Measurements from ENCODE around the gene NXPH1.

The NXPH1 gene

DNA sequence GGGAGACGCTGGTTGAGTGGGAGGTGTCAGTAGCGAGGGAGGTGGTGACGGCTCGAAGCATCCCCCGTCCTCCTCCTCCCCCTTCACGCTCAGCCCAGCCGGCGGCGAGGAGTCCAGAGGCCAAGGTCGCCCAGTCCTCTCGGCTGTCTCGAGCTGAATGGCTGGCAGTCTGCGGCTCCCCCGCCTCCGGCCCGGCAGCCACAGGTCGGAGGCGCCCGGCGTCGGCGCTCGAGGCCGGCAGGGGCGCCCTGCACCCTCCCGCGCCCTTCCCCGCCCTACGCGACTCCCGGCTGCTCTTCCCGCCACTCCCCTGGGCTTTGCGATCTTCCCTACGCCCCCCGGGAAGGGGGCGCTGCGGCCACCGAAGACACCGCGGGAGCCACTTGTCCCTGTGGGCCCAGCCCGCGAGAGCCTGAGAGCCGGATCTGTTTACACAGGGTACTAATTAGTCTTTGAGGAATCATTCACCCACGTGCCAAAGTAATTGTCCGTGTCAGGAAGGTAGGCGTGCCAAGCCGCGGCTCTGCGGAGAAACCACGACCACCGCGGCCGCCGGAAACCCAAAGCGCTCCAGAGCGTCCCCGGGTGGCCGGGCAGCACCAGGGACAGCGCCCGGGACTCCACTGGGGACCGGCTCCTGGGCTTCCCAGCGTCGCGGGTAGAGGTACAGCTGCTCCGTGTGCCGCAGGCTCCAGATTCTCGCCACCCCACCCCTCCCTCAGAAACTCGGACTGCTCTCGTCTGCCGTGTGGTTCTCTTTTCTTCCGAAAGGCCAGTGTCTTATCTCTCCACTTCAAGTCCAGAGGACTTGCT, at the start of gene NXPH1:
Gene NXPH1, plus strand, starts transcription at position 133 of the 813 bp plus-strand sequence.
- DNase-seq (ENCODE audit: insufficient read length, low spot score): no peak
- no peak for FAIRE-seq

DNA sequence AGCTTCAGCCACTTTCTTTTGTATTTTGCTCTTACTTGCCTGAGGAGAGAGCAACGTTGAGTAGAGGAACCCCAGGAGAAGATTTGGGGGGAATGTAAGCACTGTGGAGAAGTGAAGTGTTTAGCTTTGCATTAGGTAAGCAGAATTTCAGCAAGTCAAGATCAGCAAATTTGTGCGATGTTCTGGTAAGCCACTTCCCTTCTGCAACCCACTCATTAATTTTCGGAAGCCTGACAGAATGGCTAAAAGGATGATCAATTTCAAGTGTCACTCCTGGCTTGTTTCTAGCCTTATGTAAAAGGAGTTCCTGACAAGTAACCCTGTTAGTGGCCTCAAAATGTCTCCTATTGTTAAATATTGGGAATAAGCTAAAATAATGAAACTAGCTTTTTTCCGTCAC, 48.5 kb upstream of the NXPH1 start:
- no peak for DNase-seq (ENCODE audit: insufficient read length, low spot score)
- no peak for FAIRE-seq

DNA sequence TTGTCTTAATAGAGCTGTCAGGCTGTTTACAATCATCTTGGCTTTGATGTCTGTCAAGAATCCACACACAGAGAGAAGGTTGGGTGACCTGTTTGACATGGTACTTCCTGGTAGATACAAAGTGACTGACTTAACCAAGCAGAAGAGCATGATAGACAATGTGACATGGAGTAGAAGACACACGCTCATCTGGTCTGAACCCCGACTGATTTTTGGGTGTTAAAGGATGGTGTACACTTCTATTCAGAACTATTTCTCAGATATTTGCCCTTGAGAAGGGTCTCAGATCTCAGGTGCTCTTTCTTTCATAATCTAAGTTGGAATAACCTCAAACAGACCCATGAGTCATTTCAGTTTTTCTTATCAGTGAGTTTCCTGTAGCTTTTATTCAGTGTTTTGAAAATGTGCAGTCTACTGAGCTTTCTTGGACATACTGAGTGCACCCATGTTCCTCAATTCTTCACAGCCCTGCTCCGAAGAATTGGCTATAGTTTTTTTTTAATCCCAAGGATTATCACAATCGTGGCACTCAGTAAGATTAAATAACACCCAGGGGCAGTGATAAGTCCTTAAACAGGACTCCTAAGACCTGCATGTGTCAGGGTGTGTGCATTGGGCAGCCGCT, 46.4 kb upstream of the NXPH1 start:
- FAIRE-seq: peak; percentile 28
- DNase-seq (ENCODE audit: insufficient read length, low spot score): no peak

DNA sequence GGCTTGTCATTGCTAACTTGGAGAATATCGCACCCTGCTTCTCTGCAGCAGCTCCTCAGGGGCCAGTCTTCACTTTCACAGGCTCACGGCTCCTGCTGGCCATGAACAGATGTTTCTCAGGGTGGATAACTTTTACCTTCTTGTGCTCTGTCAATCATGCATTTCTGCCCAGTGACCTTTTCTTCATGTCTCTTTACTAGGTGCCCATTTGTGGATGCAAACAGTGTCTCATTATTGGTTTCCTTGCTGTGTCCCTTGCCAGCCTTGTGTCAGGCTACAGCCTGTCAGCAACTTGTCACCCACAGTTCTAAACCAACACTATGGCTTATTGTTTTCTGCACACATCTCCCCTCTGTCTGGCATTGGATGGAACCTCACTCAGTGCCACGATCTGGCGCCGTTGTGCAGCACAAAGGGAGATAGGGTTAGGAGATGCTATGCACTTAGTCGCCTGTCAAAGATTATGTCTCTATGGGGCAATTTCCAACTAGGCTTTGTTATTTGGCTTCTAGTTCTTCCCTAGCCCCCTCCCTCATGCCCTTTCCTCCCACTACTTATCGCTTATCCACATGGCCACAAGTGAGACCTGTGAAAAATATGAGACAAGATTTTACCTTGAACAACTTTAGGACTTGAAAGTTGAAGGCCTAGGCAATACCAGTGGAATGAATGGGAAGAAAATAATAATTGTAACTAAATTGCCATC, 45.7 kb upstream of the NXPH1 start:
- FAIRE-seq: no peak
- DNase-seq (ENCODE audit: insufficient read length, low spot score): no peak

DNA sequence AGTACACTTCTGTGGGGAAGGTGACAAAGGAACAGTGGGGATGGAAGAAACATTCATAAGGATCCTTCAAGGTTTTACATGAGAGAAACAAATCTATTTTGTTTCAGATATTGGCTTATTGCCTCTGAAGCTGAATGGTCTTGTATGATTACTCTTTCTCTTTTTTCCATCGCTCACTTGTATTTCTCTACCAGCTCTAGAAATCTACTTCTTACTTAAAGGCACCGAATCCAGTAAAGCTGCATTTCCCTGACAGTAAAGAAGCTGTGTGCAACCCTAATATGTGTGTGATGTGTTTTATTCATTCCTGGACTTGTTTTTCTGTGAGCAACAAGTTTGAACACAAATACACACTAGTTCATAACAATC, 45.2 kb upstream of the NXPH1 start:
- no peak for FAIRE-seq
- no peak for DNase-seq (ENCODE audit: insufficient read length, low spot score)

DNA sequence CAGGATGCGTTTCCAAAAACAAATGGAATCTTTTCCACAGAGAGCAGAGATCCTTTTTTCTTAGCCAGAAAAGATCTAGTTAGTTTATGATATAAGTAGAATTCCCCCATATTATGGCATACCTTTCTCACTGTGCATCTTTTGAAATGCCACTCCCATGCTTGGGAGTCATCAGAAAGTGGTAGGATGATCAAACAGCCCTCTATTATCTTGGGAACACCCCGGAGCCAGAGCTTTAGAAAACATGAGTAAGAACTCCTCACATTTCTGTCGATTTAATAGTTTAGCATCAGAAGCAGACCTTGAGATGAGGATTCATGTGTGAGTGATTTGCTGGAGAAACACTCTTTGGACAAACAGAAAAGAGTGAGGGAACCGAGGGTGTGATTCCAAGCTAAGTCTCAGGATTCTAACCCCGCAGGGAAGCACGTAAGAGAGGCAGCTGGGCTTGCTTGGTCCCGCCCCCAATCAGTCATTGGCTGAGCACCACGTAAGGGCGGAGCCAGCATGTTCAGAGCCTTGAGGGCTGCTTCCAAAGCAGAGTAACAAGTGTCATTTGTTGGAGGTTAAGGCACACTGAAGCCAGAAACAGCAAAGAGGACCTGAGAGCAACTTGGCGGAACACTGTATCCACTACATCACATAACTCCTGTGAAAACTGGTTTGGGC, 43.7 kb upstream of the NXPH1 start:
- no peak for DNase-seq (ENCODE audit: insufficient read length, low spot score)
- FAIRE-seq: no peak

DNA sequence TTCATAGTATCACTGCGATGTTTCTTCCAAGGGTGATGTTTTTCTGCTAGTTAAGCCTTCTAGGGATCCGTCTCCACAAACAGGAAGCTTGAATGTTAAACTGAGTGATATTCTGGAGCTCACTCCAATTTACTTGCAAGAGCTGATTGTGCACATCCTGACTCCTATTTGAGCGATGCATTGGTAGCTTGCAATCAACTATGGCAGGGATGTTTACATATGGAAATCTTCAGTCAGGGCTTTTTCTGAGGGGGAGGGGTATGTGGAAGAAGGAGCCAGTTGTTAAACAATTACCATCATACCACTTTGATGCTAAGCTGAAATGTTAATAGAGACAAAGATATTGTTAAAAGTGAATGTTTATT, 43.2 kb upstream of the NXPH1 start:
- no peak for DNase-seq (ENCODE audit: insufficient read length, low spot score)
- FAIRE-seq: no peak

DNA sequence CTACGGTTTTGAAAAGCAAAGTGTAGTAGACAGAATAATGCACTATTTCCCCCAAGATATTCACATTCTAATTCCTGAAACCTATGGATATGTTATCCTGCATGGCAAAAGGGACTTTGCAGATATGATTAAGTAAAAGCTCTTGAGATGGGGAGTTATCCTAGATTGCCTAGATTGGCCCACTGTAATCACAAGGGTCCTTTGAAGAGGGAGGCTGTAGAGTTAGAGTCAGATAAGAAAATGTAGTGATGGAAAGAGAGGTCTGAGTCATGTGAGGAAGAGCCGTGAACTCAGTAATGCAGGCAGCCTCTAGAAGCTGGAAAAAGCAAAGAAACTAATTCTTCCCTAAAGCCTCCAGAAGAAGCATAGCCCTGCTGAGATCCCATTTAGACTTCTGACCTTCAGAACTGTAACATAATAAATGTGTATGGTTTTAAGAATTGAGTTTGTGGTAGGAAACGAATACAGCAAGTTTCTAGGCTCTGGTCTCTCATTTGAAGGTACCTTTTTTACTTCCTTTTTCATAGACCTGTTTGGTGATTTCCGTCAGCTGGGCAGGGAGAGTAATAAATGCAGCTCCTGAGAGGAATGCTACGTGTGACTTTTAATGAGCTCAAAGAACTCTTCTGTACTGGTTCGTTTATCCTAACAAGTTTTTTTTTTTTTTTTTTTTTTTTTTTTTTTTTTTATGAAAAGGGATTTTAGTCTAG, 41.9 kb upstream of the NXPH1 start:
- no peak for DNase-seq (ENCODE audit: insufficient read length, low spot score)
- peak; percentile 45 for FAIRE-seq

DNA sequence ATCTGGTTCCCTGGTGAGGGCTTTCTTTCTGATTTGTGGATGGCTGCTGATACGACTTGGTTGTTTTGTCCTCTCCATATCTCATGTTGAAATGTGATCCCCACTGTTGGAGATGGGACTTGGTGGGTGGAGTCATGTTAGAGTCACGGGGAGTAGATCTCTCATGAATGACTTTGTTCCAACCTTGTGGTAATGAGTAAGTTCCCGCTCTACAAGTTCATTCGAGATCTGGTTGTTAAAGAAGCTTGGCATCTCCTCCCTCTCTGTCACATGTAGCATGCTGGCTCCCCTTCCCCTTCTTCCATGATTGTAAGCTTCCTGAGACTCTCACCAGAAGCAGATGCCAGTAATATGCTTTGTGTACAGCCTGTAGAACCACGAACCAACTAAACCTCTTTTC, 37.1 kb upstream of the NXPH1 start:
- DNase-seq (ENCODE audit: insufficient read length, low spot score) (no peak), FAIRE-seq (no peak)

DNA sequence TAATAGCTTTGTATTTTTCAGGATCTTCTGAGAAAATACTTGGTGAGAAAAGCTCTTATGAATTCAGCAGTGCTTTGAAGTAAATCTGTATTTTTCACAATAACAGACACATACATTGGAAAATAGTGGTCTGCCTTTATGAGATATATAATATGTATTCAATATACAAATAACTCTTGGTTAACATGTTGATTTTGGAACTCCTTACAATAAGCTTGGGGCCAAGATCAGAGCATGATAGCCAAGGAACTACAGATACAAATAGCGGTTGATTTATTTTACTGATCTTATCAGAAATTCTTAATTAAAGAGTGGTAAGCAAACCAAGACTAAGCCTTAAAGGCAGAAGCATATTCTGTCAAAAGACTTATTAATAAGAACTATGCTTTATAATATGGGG, 24.5 kb upstream of the NXPH1 start:
- FAIRE-seq (no peak), DNase-seq (ENCODE audit: insufficient read length, low spot score) (no peak)

DNA sequence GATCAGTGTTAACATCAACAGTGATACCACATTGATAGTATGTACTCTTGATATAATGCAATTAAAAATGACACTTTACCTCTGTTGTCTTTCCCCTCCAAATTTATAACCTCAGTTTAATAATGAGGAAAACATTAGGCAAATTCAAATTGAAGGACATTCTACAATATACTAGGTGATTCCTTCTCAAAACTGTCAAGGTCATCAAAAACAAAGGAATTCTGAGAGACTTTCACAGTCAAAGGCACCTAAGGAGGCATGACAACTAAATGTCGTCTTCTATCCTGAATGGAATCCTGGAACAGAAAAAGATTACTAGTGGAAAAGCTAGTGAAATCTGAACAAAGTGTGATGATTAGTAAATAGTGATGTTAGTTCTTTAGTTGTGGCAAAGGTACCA, 22.3 kb upstream of the NXPH1 start:
- DNase-seq (ENCODE audit: insufficient read length, low spot score) (no peak), FAIRE-seq (no peak)

DNA sequence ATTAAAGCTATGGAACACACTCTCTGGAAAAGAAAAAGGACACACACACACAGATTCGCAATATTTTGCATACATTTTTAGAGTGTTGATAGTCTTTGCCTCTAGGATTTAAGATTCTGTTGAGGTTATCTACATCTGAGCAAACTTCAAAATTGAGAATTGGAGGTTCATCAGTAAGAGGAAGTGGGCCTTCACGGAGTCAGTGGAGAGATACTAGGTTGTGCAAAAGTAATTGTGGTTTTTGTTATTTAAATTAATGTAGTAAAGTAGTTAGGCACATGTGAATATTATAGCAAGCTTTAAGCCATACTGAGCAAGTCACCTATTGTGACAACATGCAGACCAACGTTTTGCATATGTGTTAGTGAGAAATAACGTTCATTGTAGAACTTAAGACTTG, 19.8 kb upstream of the NXPH1 start:
- DNase-seq (ENCODE audit: insufficient read length, low spot score) (no peak), FAIRE-seq (no peak)

DNA sequence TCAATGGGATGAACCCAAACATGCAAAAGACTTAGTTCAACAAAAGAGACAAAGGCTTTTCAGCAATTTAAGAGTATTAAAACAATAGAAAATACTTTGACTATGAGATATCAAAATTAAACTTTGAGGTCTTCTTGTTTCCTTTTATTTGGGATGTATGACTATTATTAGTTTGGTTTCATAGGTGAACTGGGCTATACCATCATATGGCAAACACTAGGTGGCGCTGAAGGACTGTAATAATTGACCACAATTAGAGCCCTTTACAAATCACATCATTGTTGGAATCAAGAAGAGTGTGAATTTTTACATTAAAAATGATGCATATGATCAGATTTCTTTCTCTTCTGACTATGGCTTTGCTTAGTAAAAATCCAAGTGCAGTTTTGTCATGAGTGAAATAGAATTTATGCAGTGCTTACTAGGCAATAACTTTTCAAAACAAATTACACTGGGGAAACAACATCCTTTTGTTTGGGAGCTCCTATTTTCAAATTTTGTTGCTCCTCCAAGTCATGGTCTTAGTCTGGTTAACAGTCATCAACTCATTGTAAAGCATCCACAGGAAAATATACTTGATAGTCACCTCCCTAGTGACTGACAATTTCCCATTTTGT, 14.7 kb upstream of the NXPH1 start:
- no peak for DNase-seq (ENCODE audit: insufficient read length, low spot score)
- FAIRE-seq: peak; percentile 57

DNA sequence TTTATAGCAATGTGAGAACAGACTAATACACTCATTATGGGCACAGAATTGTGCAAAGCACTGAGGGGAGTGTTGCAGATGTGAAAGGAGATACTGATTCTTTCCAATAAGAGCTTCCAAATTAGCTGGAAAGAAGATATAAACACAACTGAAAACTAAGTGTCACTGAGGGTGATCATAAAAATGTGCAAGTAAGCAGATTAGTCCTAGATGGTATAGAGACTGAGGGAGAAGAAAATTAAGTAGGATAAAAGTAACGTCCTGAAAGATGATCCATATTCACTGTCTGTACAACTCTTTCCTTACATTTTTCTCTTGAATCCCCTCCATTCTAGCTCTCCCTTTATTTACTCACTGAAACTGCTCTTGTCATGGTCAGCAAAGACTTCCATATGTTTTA, 11.2 kb upstream of the NXPH1 start:
- DNase-seq (ENCODE audit: insufficient read length, low spot score) (no peak), FAIRE-seq (no peak)

DNA sequence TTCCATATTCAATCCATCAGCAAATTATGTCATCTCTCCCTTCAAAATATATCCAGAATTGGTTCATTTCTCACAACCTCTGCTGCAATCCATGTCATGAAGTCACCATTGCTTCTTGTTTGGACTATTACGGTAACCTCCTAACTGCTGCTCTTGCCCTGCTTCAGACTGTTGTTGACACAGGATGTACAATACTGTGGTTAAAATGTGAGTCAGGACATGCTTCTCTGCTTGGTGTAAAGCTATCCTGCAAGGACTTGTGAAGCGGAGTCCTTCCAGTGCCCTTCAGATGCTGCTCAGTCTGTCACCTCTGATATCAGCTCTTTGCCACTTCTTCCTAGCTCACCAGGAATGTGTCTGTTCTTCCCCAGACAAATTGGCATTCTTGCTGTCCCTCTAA, 10.4 kb upstream of the NXPH1 start:
- FAIRE-seq: no peak
- no peak for DNase-seq (ENCODE audit: insufficient read length, low spot score)

DNA sequence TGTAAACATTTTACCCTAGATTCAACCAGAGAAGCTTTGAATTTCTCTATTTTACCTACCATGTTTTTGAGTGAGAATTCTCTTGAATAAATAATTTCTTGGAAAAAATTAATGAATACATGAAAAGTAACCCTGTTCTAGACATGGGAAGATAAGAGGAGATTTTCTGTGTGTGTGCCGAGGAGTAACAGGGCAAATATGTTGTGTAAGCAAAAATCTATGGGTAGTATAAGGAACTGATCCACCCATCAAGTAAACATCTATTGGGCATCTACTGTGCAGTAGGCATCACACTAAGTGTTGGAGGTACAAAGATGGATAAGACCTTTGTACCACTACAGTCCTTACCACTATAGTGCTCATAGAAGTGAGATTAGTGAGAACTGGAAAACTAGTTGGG, 8.2 kb upstream of the NXPH1 start:
- DNase-seq (ENCODE audit: insufficient read length, low spot score) (no peak), FAIRE-seq (no peak)

DNA sequence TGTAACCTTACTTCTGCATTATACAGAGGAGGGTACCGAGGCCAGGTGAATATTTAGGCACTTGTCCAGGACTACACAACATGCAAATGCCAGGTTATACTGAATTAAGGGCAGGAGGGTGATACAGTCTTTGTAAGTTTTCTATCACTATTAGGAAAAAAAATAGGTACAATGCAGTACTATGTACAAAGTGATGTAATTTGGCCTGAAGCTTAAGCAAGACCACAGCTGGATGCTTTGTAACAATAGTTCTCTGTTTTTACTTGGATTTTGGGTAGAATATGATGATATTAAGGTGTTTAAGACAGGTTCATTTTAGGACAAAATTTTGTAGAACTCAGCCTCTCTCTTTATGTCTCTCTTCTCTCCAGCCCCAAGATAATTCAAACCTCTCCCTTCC, 2.8 kb upstream of the NXPH1 start:
- no peak for FAIRE-seq
- no peak for DNase-seq (ENCODE audit: insufficient read length, low spot score)

DNA sequence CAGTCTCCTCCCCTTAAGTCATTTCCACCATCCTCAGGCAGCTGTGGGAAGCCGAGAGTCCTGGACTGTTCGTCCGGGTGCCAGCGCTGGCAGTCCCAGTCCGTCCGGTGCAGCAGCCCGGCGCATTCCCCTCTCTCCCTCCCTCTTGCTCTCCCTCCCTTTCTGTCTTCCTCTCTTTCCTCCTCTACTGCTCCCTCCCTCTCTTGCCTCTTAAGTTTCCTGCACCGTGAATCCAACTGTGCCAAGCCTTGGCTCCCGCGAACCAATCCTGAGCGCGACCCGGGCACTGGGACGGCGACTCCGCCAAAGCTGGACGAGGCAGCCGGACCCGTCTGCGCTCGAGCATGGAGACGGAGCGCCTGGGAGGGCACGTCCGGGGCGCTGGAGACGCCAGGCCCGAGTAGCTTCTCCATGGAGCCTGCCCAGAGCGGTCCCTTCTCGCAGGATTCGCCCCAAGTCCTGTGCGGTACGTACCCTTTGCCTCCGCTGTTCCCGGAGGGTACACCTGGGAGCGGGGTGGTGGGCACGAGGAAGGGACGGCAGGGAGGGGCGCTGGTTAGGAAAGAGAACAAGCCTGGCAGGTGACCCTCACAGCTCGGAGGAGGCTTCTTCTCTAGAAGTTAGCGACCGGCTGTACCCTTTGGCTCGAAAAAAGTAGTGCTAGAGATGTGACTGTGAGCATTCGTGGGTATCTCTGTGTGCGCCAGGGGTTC, 1.0 kb downstream of the NXPH1 start:
- DNase-seq (ENCODE audit: insufficient read length, low spot score) (no peak), FAIRE-seq (no peak)

DNA sequence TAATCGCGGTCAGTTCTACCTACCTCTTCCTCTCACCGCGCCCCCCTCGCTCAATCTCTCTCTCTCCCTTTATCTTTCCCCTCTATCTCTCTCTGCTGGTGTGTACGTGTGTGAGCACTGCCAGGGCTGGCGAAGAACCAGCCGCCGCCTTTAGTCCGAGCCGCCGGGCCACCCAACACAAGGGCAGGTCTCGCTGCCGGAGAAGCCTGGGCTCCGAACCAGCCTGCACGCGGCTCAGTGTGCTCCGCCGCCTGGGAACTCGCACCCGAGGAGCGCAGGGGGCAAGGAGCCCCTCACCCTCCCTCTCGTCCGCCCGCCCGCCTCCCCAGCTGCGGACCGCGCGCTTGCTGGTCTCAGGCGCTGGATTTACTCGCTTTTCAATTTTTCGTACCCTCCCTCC, 1.7 kb downstream of the NXPH1 start:
- no peak for FAIRE-seq

More for the DNA sequence above, 1.7 kb downstream of the NXPH1 start:
- DNase-seq (ENCODE audit: insufficient read length, low spot score): no peak

Data from GM19239 (cell line).